ENCODE data around the gene DMRTA1. TPM values are rescaled to one million over a fixed set of nuclear protein-coding genes. Genes with fewer than 3 reads are reported as not detected.
A peak's percentile ranks its signal among the peaks of the same experiment; 100 is the strongest.
"Not testable (repeated sequence)": the region's sequence is repeated elsewhere in the genome, so short reads cannot be mapped to it uniquely, and the experiment has no call there.

Gene DMRTA1
- total RNA-seq, 1 experiment from 2014 or later = 1.1 TPM

DNA sequence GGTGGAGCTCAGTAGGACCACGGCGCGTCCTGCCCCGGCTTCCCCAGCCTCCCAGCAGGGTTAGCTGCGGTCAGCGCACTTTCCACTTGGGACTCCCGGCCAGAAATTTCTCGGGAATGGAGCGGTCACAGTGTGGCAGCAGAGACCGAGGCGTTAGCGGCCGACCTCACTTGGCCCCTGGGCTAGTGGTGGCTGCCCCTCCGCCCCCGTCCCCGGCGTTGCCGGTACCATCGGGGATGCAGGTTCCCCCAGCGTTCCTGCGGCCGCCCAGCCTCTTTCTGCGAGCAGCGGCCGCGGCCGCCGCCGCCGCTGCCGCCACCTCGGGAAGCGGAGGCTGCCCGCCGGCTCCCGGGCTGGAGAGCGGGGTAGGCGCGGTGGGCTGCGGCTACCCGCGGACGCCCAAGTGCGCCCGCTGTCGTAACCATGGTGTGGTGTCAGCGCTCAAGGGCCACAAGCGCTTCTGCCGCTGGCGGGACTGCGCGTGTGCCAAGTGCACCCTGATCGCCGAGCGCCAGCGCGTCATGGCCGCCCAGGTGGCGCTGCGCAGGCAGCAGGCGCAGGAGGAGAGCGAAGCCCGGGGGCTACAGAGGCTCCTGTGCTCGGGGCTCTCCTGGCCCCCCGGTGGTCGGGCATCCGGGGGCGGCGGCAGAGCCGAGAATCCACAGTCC, 460 bp downstream of the DMRTA1 start:
- Histone ChIP-seq H3K9me3 (replicated peaks) (no peaks in the 10 kb centered on the region), H3K27me3 (replicated peaks) (no peaks in the 10 kb centered on the region), H3K27ac (no peak overlapping the region), H3K4me1 (replicated peaks) (peaks cover 6% of the 10 kb centered on the region; the same call in 1 of the 2 replicates), H3K36me3 (no peaks in the 10 kb centered on the region), H3K4me3 (peak overlapping the region; percentile 57)
- DNase-seq (ENCODE audit: low read depth in 1 of 2, low spot score in 2 of 2) = peak; percentile 44 to 59

DNA sequence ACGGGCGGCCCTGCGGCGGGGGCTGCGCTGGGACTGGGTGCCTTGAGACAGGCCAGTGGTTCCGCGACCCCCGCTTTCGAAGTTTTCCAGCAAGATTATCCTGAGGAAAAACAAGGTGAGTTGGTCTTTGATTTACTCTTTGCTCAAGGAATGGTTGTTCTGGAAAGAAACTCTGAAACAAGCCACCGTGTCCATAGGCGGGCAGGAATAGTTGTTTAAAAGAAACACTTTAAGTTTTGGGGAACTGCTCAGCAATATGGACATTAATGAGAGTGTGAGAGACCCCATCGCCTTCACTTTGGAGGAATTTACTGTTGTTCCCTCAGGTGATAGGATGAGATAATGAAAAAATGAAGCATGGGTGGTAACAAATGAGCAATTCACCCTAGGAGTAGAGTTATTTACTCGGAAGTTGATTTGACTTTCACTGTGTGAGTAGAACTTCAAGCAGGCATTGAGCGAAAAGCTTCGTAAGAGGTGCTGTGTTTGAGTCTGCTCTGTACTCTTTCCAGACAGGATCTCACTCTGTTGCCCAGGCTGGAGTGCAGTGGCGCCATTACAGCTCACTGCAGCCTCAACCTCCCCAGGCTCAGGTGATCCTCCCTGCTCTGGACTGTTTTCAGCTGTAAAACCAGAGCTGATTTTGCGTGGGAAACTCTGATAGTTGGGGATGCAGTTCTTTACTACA, 1.1 kb downstream of the DMRTA1 start:
- H3K4me1 ChIP-seq (replicated peaks) = peaks cover 6% of the 10 kb centered on the region; the same call in 1 of the 2 replicates
- no peak for DNase-seq (ENCODE audit: low read depth in 1 of 2, low spot score in 2 of 2)
- H3K27ac ChIP-seq = no peak overlapping the region
- H3K9me3 ChIP-seq (replicated peaks) = no peaks in the 10 kb centered on the region
- H3K36me3 ChIP-seq = no peaks in the 10 kb centered on the region
- H3K4me3 ChIP-seq = peak overlapping the region; percentile 57
- H3K27me3 ChIP-seq (replicated peaks) = no peaks in the 10 kb centered on the region

GRCh38 chr9:22449719-22450118, 3.1 kb downstream of the DMRTA1 start:
- Histone ChIP-seq H3K9me3 (replicated peaks) (no peaks in the 10 kb centered on the region), H3K27me3 (replicated peaks) (no peaks in the 10 kb centered on the region), H3K27ac (no peak overlapping the region), H3K36me3 (no peaks in the 10 kb centered on the region), H3K4me1 (replicated peaks) (peaks cover 6% of the 10 kb centered on the region; the same call in 1 of the 2 replicates), H3K4me3 (no peak overlapping the region)
- DNase-seq (ENCODE audit: low read depth in 1 of 2, low spot score in 2 of 2) = no peak

- H3K27ac ChIP-seq = no peak overlapping the region
- no peaks in the 10 kb centered on the region for H3K36me3 ChIP-seq
- peak in 1 of 2 experiments; percentile 14 for DNase-seq (ENCODE audit: low read depth in 1 of 2, low spot score in 2 of 2)
- 0 out of 2 replicates have a peak, but pooled peaks cover under 1% of the 10 kb centered on the region for H3K4me1 ChIP-seq (replicated peaks)
- no peaks in the 10 kb centered on the region for H3K9me3 ChIP-seq (replicated peaks)
- H3K4me3 ChIP-seq = no peak overlapping the region
- H3K27me3 ChIP-seq (replicated peaks) = no peaks in the 10 kb centered on the region
Observed at GRCh38 chr9:22452415-22453010, 5.9 kb downstream of the DMRTA1 start.

- no peak for DNase-seq (ENCODE audit: low read depth in 1 of 2, low spot score in 2 of 2)
- no peaks in the 10 kb centered on the region for H3K27me3 ChIP-seq (replicated peaks)
- H3K36me3 ChIP-seq = no peaks in the 10 kb centered on the region
- no peaks in the 10 kb centered on the region for H3K9me3 ChIP-seq (replicated peaks)
- H3K4me1 ChIP-seq (replicated peaks) = no peaks in the 10 kb centered on the region
- no peak overlapping the region for H3K27ac ChIP-seq
- no peak overlapping the region for H3K4me3 ChIP-seq
Observed at GRCh38 chr9:22454016-22454415, 7.4 kb downstream of the DMRTA1 start.

- H3K36me3 ChIP-seq = no peaks in the 10 kb centered on the region
- H3K4me1 ChIP-seq (replicated peaks) = no peaks in the 10 kb centered on the region
- no peaks in the 10 kb centered on the region for H3K9me3 ChIP-seq (replicated peaks)
- no peak overlapping the region for H3K27ac ChIP-seq
- no peaks in the 10 kb centered on the region for H3K27me3 ChIP-seq (replicated peaks)
- DNase-seq (ENCODE audit: low read depth in 1 of 2, low spot score in 2 of 2) = no peak
- H3K4me3 ChIP-seq = no peak overlapping the region
Observed at GRCh38 chr9:22455181-22455580, 8.6 kb downstream of the DMRTA1 start.

DNA sequence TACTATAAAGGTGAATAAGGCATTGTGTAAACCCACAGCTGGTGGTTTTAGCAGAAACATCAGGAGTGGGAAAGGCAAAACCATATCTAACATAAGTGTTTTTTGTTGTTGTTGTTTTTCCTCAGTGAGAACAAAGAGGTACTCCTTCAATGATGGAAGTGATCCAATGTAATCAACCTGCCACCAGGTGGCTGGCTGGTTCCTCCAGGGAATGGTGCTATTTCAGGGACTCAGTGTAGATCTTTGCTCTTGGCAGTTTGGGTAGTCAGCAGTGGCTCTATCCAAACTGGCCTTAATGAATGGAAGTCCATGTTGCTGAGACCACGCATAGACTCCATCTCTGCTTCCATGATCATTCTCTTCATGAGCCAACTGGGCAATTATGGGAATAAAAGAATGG, 10.8 kb downstream of the DMRTA1 start:
- Histone ChIP-seq H3K9me3 (replicated peaks) (no peaks in the 10 kb centered on the region), H3K27me3 (replicated peaks) (no peaks in the 10 kb centered on the region), H3K27ac (no peak overlapping the region), H3K4me3 (no peak overlapping the region), H3K4me1 (replicated peaks) (no peaks in the 10 kb centered on the region), H3K36me3 (no peaks in the 10 kb centered on the region)
- no peak for DNase-seq (ENCODE audit: low read depth in 1 of 2, low spot score in 2 of 2)

- no peaks in the 10 kb centered on the region for H3K36me3 ChIP-seq
- H3K27ac ChIP-seq = no peak overlapping the region
- H3K9me3 ChIP-seq (replicated peaks) = no peaks in the 10 kb centered on the region
- no peak overlapping the region for H3K4me3 ChIP-seq
- H3K4me1 ChIP-seq (replicated peaks) = no peaks in the 10 kb centered on the region
- DNase-seq (ENCODE audit: low read depth in 1 of 2, low spot score in 2 of 2) = no peak
- no peaks in the 10 kb centered on the region for H3K27me3 ChIP-seq (replicated peaks)
Observed at GRCh38 chr9:22463205-22463604, 16.6 kb downstream of the DMRTA1 start.

DNA sequence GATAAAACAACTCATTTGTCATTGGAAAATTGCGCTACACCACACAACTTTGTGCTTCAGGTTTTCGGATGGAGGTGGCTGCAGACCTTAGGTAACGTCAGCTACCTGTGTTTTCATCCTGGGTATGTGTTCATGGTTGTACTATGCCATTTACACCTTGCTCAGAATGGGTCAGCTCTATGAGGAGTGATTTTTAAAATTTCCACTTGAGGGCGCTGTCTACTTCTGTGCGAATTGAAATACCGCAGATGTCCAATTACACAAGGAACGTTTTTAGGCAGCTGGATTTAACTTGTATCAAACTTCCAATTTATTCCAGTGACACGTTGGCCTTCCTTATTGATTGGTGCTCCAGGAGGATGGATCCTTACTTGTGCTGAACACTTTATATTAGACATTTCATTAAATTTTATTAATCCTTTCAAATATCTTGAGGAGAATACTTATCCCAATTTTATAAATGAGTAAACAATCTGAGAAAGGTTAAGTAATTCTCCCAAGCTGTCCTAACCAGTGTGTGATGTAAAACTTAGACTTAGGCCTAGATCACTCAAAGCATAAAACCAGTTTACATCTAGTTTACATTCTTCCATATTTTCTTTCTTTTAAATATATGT, 23.4 kb downstream of the DMRTA1 start:
- no peaks in the 10 kb centered on the region for H3K9me3 ChIP-seq (replicated peaks)
- no peaks in the 10 kb centered on the region for H3K4me1 ChIP-seq (replicated peaks)
- no peaks in the 10 kb centered on the region for H3K36me3 ChIP-seq
- H3K27me3 ChIP-seq (replicated peaks) = no peaks in the 10 kb centered on the region
- no peak overlapping the region for H3K4me3 ChIP-seq
- H3K27ac ChIP-seq = no peak overlapping the region
- DNase-seq (ENCODE audit: low read depth in 1 of 2, low spot score in 2 of 2) = no peak

GRCh38 chr9:22481566-22481965, 34.9 kb downstream of the DMRTA1 start:
- no peaks in the 10 kb centered on the region for H3K27me3 ChIP-seq (replicated peaks)
- no peaks in the 10 kb centered on the region for H3K9me3 ChIP-seq (replicated peaks)
- no peaks in the 10 kb centered on the region for H3K36me3 ChIP-seq
- no peak for DNase-seq (ENCODE audit: low read depth in 1 of 2, low spot score in 2 of 2)
- H3K27ac ChIP-seq = no peak overlapping the region
- no peaks in the 10 kb centered on the region for H3K4me1 ChIP-seq (replicated peaks)
- no peak overlapping the region for H3K4me3 ChIP-seq

DNA sequence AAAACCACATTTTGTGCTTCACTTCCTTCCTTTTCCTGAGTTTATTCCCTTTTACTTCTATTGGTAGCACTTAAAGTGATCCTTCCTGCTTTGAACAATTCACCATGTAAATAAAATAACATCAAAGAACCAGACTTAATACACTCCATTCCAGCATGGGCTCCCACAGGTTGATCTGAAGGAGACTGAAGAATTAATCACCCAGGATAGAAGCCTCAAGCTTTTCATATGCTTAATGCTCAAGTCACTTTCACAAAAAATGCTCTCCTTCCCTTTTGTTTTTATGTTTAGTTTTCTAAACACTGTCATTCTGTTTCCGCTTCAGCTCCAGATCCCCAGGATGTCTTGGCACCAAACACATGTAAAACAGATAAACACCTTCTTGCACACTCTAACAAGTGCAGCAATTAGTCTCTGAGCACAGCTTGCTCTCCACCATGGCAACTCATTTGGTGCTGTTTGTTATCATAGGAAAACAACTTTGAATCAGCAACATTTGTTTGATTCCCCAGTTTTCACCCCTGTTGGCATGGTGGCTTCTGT, 37.0 kb downstream of the DMRTA1 start:
- no peaks in the 10 kb centered on the region for H3K36me3 ChIP-seq
- no peak overlapping the region for H3K27ac ChIP-seq
- H3K4me1 ChIP-seq (replicated peaks) = no peaks in the 10 kb centered on the region
- H3K9me3 ChIP-seq (replicated peaks) = no peaks in the 10 kb centered on the region
- no peak overlapping the region for H3K4me3 ChIP-seq
- H3K27me3 ChIP-seq (replicated peaks) = no peaks in the 10 kb centered on the region
- DNase-seq (ENCODE audit: low read depth in 1 of 2, low spot score in 2 of 2) = no peak

- H3K36me3 ChIP-seq; H3K4me1 ChIP-seq (replicated peaks); DNase-seq (ENCODE audit: low read depth in 1 of 2, low spot score in 2 of 2); H3K27me3 ChIP-seq (replicated peaks); H3K27ac ChIP-seq; H3K9me3 ChIP-seq (replicated peaks); H3K4me3 ChIP-seq: not testable (repeated sequence)
Observed at GRCh38 chr9:22496197-22496596, 49.6 kb downstream of the DMRTA1 start.

All from SJSA1 (cell line).